Measurements from ENCODE around the gene FLNA. TPM values are rescaled to one million over a fixed set of nuclear protein-coding genes. Genes with fewer than 3 reads are reported as not detected.

FLNA gene
- polyA plus RNA-seq, 1 donor from 2014 or later: 84.9 TPM

DNA sequence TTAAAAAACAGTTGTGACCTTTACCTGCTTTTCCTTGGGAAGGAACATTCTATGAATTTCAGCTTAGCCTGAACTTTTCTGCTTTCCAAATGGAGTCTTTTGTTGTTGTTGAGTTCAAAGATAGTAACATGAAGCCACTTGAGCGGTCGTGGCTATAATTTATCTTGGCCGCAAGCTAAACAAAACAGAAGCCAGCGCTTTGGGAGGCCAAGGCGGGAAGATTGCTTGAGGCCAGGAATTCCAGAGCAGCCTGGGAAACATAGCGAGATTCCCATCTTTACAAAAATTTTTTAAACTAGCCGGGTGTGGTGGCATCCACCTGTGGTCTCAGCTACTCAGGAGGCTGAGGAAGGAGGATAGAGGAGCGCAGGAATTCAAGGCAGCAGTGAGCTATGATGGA lies 48.9 kb downstream of the FLNA start:
- no peak overlapping the region for H3K27ac ChIP-seq (ENCODE audit: low read length)
- no peak overlapping the region for H3K9ac ChIP-seq (ENCODE audit: low read length)
- no peak overlapping the region for H2AFZ ChIP-seq (ENCODE audit: low read depth, low read length)
- H3K4me3 ChIP-seq (ENCODE audit: low read length): no peak overlapping the region
- no peaks in the 10 kb centered on the region for H3K36me3 ChIP-seq (ENCODE audit: insufficient read depth, low read length)
- no peaks in the 10 kb centered on the region for H3K9me2 ChIP-seq (ENCODE audit: insufficient read depth, low read length)
- H3K79me2 ChIP-seq (replicated peaks; ENCODE audit: insufficient read depth, low read length): no peaks in the 10 kb centered on the region
- H3K27me3 ChIP-seq (ENCODE audit: insufficient read depth, low read depth, low read length): no peaks in the 10 kb centered on the region
- H4K20me1 ChIP-seq (ENCODE audit: insufficient read depth): no peaks in the 10 kb centered on the region
- no peaks in the 10 kb centered on the region for H3K9me3 ChIP-seq (ENCODE audit: low read length)
- H3K4me2 ChIP-seq (ENCODE audit: low read length): no peak overlapping the region
- TF ChIP-seq MXI1 (conservative IDR thresholded peaks at IDR 0.05; ENCODE audit: poor library complexity, severe bottlenecking) (no peak), CTCF (IDR thresholded peaks at IDR 0.05; ENCODE audit: poor library complexity, severe bottlenecking) (no peak)
- no peaks in the 10 kb centered on the region for H3F3A ChIP-seq (ENCODE audit: insufficient read depth, low read length, poor library complexity, severe bottlenecking)

DNA sequence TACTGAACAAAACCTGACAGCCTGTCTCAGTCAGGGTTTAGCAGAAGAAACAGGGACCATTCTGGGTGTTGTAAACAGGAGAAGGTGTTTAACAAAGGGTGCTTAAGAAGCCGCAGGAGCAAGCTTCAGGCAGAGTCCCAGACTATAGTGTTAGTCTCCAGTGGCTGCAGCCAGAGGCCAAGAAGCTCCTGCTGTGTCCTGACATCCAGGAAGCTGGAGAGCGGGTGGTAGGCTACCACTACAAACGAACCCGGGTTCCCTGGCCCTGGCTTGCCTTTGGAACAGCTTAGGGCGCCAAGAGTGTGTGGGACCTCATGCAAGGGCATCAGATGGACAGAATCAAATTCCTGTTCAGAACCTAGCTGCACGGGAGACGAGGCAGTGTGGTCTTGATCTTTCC lies 50.9 kb downstream of the FLNA start:
- Histone ChIP-seq H4K20me1 (ENCODE audit: insufficient read depth) (no peaks in the 10 kb centered on the region), H3K4me2 (ENCODE audit: low read length) (no peak overlapping the region)

More for the DNA sequence above, 50.9 kb downstream of the FLNA start:
- Histone ChIP-seq H3K9ac (ENCODE audit: low read length) (no peak overlapping the region), H3K27me3 (ENCODE audit: insufficient read depth, low read depth, low read length) (no peaks in the 10 kb centered on the region), H3F3A (ENCODE audit: insufficient read depth, low read length, poor library complexity, severe bottlenecking) (no peaks in the 10 kb centered on the region), H3K9me3 (ENCODE audit: low read length) (no peaks in the 10 kb centered on the region), H3K9me2 (ENCODE audit: insufficient read depth, low read length) (no peaks in the 10 kb centered on the region), H3K4me3 (ENCODE audit: low read length) (no peak overlapping the region), H3K36me3 (ENCODE audit: insufficient read depth, low read length) (no peaks in the 10 kb centered on the region), H2AFZ (ENCODE audit: low read depth, low read length) (no peak overlapping the region), H3K27ac (ENCODE audit: low read length) (no peak overlapping the region), H3K79me2 (replicated peaks; ENCODE audit: insufficient read depth, low read length) (no peaks in the 10 kb centered on the region)
- TF ChIP-seq TAF1 (IDR thresholded peaks at IDR 0.05; ENCODE audit: low read depth): no peak
- no peak for TF ChIP-seq EZH2 (IDR thresholded peaks at IDR 0.05; ENCODE audit: borderline replicate concordance, insufficient read depth, low read length, poor library complexity, severe bottlenecking)
- no peak for TF ChIP-seq POLR2AphosphoS5 (IDR thresholded peaks at IDR 0.05)
- no peak for TF ChIP-seq SMC3 (conservative IDR thresholded peaks at IDR 0.05; ENCODE audit: poor library complexity)
- TF ChIP-seq CTCF (IDR thresholded peaks at IDR 0.05; ENCODE audit: poor library complexity, severe bottlenecking): no peak
- no peak for TF ChIP-seq RAD21 (conservative IDR thresholded peaks at IDR 0.05)
- TF ChIP-seq REST (IDR thresholded peaks at IDR 0.05; ENCODE audit: borderline replicate concordance): no peak
- no peak for TF ChIP-seq MXI1 (conservative IDR thresholded peaks at IDR 0.05; ENCODE audit: poor library complexity, severe bottlenecking)
- TF ChIP-seq EP300 (conservative IDR thresholded peaks at IDR 0.05; ENCODE audit: poor library complexity, severe bottlenecking): no peak

Measured in neural cell (in vitro differentiated cells).